Common myeloid progenitor, CD34-positive (primary cell): ENCODE measurements around the gene JAKMIP1.

ENCODE experiments used
- CTCF ChIA-PET: fragments of 350-600 bp; sonication (Branson Sonifier 250); formaldehyde crosslinking; loops from one replicate; lab custom pipeline; 2021; ENCODE audit warnings: antibody characterized with exemption; lab: Charles Lee
- POLR2A ChIA-PET: fragments of 350-600 bp; sonication (Branson Sonifier 250); formaldehyde crosslinking; loops from one replicate; lab custom pipeline; 2021; ENCODE audit warnings: antibody characterized with exemption; lab: Charles Lee
- DNase-seq, 3 donors: peaks; one replicate each; pipeline versions ENCODE4 v3.0.0 to v3.0.0-alpha.2; 2013
- H3K27ac ChIP-seq, 2 experiments: 1 replicate in 1 of 2; 2 replicates in 1 of 2; pipeline ENCODE4 v1.7.0; 2013; ENCODE audit warnings: inconsistent platforms in 2 of 2, low read length in 2 of 2, mild to moderate bottlenecking in 2 of 2, low read depth in 1 of 2, moderate library complexity in 1 of 2; ENCODE audit not compliant: severe bottlenecking in 2 of 2, insufficient read depth in 1 of 2, poor library complexity in 1 of 2
- H3K27me3 ChIP-seq, 5 experiments: replicated peaks in 2 of 5; 1 replicate in 3 of 5; 2 replicates in 2 of 5; pipeline versions ENCODE4 v1.6.1 to v1.7.0; 2013; ENCODE audit warnings: low read length in 4 of 5, mild to moderate bottlenecking in 2 of 5, moderate library complexity in 2 of 5, inconsistent platforms in 1 of 5; ENCODE audit not compliant: insufficient read depth in 5 of 5, control insufficient read depth in 4 of 5
- H3K36me3 ChIP-seq, 4 experiments: 1 replicate in 2 of 4; 2 replicates in 2 of 4; pipeline versions ENCODE4 v1.6.1 to v1.7.0; 2013; ENCODE audit warnings: low read length in 3 of 4, control low read depth in 1 of 4, mild to moderate bottlenecking in 1 of 4; ENCODE audit not compliant: control insufficient read depth in 4 of 4, insufficient read depth in 4 of 4
- H3K4me1 ChIP-seq, 4 experiments: 1 replicate in 3 of 4; 2 replicates in 1 of 4; pipeline versions ENCODE4 v1.6.1 to v1.7.1; 2013; ENCODE audit warnings: low read length in 3 of 4, mild to moderate bottlenecking in 3 of 4, control low read depth in 1 of 4, inconsistent platforms in 1 of 4, moderate library complexity in 1 of 4; ENCODE audit not compliant: control insufficient read depth in 4 of 4, insufficient read depth in 4 of 4; ENCODE audit errors: control extremely low read depth in 1 of 4
- H3K4me3 ChIP-seq, 7 experiments: 1 replicate in 4 of 7; 2 replicates in 3 of 7; pipeline versions ENCODE4 v1.5.1 to v1.7.0; 2013; ENCODE audit warnings: mild to moderate bottlenecking in 7 of 7, low read length in 6 of 7, moderate library complexity in 6 of 7, inconsistent platforms in 2 of 7, low read depth in 2 of 7, control low read depth in 1 of 7; ENCODE audit not compliant: insufficient read depth in 4 of 7, control insufficient read depth in 1 of 7; ENCODE audit errors: extremely low read depth in 1 of 7
- H3K9me3 ChIP-seq, 5 experiments: 1 replicate in 4 of 5; 2 replicates in 1 of 5; pipeline versions ENCODE4 v1.6.1 to v1.7.1; 2013; ENCODE audit warnings: low read length in 4 of 5, mild to moderate bottlenecking in 2 of 5, inconsistent platforms in 1 of 5, low read depth in 1 of 5, moderate library complexity in 1 of 5; ENCODE audit not compliant: control insufficient read depth in 4 of 5, insufficient read depth in 2 of 5; ENCODE audit errors: control extremely low read depth in 1 of 5
- WGBS: methylation state at CpG from one replicate; pipeline ENCODE4 v1.1.5; 2013; ENCODE audit not compliant: insufficient coverage; 5-methylcytosine and 5-hydroxymethylcytosine counted together

JAKMIP1 gene

DNA sequence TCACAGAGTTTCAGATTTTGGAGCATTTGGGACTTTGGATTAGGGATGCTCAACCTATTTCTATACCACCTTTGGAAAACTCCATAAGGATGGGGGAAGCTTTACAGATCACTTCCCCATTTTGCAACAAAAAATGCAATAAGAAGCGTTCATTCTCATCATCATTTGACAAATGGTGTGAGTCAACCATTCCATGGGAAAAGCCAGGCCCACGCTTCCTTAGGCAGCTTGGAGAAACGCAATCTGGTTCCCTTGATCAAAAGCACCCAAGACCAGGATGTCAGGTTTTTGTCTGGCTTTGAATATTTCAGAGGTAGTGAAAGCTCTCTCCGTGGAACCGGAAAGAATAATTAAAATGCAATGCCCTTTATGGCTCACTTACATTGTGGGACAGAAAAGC is 102.8 kb downstream of the JAKMIP1 start:
- Histone ChIP-seq H3K4me1 (peaks cover 0 to 16% (median 2%) of the 10 kb centered on the region in 4 experiments), H3K27me3 (peaks cover 0 to 5% (median 3%) of the 10 kb centered on the region in 5 experiments), H3K9me3 (no peaks in the 10 kb centered on the region), H3K36me3 (no peaks in the 10 kb centered on the region), H3K27ac (no peak overlapping the region), H3K4me3 (no peak overlapping the region)
- DNase-seq: no peak
- POLR2A ChIA-PET: no interaction called here
- CTCF ChIA-PET: no interaction called here
- 90% methylated on average over 4 of the region's 5 CpGs for WGBS

DNA sequence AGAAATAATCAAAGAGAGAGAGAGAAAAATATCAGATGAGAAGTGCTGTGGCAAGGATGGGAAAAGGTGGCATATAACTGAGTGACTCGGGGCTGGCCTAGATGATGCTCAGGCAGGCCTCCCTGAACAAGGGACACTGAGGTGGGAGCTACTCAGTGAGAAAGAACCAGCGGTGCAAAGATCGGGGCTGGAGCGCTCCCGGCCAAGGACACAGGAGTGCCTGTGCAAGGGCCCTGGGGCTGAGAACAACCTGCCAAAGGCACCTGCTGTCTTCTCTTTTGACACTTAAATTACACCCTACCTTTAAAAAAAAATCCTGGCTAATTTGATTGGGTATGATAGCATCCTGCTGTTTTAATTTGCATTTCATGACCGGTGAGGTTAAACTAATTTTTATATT is 104.5 kb downstream of the JAKMIP1 start:
- ChIA-PET CTCF (interaction anchor here (1.4 kb wide), 1 partner anchor 22 kb away, joined by 3 read pairs; no protein-coding TSS in a partner anchor), POLR2A (no interaction called here)
- no peak for DNase-seq

DNA sequence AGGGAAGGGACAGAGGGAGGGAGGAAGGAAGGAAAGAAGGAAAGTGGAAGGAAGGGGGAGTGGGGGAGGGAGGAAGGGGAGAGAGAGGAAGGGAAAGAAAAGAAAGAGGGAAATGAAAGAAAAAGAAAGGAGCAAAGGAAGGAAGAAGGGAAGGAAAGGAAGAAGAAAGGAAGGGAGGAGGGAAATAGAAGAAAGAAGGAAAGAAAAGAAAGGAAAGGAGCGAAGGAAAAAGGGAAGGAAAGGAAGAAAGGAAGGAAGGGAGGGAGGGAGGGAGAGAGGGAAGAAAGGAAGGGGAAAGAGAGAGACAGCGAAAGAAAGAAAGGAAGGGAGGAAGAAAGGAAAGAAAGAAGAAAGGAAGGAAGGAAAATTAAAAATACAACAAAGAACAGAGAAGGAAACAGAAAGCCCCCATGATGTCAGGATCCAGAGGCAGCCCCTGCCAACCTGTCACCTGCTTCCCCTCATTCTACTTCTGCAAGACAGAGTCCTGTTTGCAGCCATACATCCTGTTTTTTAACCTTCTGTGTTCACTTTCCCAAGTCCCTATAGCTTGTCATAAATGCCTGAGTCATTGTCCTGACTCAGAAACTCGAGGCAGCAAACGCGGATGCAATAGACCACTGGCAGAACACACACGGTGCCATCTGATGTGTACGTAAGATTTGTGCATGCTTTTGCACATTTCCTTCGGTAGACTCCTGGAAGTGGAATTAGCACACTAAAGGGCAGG is 105.2 kb downstream of the JAKMIP1 start:
- 5% methylated on average over 7 of the region's 8 CpGs for WGBS
- no peak overlapping the region for H3K4me3 ChIP-seq
- peak; percentile 86 to 98 (median 97) for DNase-seq
- H3K27me3 ChIP-seq: peaks cover 0 to 5% (median 0%) of the 10 kb centered on the region in 5 experiments
- no peak overlapping the region for H3K27ac ChIP-seq
- no peaks in the 10 kb centered on the region for H3K9me3 ChIP-seq
- CTCF ChIA-PET: interaction anchor here (1.4 kb wide), 1 partner anchor 21 kb away, joined by 3 read pairs; no protein-coding TSS in a partner anchor
- no peaks in the 10 kb centered on the region for H3K36me3 ChIP-seq
- H3K4me1 ChIP-seq: peaks cover 0 to 26% (median 4%) of the 10 kb centered on the region in 4 experiments
- POLR2A ChIA-PET: no interaction called here

More for the DNA sequence above, 104.5 kb downstream of the JAKMIP1 start:
- Histone ChIP-seq H3K27ac (no peak overlapping the region), H3K4me1 (peaks cover 0 to 26% (median 4%) of the 10 kb centered on the region in 4 experiments), H3K36me3 (no peaks in the 10 kb centered on the region), H3K27me3 (peaks cover 0 to 5% (median 0%) of the 10 kb centered on the region in 5 experiments), H3K9me3 (no peaks in the 10 kb centered on the region), H3K4me3 (no peak overlapping the region)
- WGBS: 92% methylated on average over 1 of the region's 6 CpGs

DNA sequence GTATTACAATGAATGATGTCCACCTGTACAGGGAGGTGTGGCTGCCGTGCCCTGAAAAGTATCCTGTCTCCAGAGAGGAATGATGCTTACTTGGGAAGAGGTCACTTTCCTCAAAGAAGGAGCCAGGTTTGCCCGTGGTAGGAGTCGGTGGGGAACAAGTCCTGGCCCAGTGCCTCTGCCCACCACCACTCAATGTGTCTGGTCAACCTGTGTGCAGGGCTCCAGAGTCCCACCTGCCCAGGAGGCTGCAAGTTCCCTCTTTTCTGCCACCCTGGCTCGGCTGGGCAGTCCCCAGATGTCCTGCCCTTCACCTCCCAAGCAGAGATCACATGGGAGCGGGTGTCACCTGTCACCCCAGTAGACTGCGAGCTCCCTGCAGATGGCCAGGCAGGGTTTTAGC is 106.7 kb downstream of the JAKMIP1 start:
- Histone ChIP-seq H3K27ac (no peak overlapping the region), H3K36me3 (no peaks in the 10 kb centered on the region), H3K4me1 (peaks cover 0 to 26% (median 4%) of the 10 kb centered on the region in 4 experiments), H3K9me3 (no peaks in the 10 kb centered on the region), H3K27me3 (peaks cover 0 to 2% (median 0%) of the 10 kb centered on the region in 5 experiments), H3K4me3 (no peak overlapping the region)
- CTCF ChIA-PET: no interaction called here
- DNase-seq: no peak
- 90% methylated on average over 6 of the region's 6 CpGs for WGBS
- POLR2A ChIA-PET: interaction anchor here (0.6 kb wide), 1 partner anchor 557 kb away, joined by 9 read pairs; no protein-coding TSS in a partner anchor

DNA sequence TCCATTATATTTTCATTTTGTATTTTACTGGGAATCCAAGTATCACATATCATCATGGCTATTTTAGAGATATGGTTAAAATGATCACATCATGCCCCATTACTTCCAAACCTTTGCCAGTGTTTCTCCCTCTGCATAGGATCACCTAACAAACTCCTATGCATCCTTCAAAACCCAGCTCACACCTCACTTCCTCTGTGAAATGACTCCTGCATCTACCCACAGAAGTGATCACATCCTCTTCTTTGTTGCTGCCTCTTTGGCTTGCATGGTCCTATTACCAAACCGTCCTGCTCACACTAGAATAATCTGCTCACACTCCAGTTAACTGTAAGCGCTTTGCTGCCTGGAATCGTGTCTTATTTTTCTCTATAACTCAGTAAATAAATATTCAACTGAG is 107.4 kb downstream of the JAKMIP1 start:
- WGBS: 85% methylated on average over 2 of the region's 3 CpGs
- H3K36me3 ChIP-seq: no peaks in the 10 kb centered on the region
- peaks cover 0 to 26% (median 4%) of the 10 kb centered on the region in 4 experiments for H3K4me1 ChIP-seq
- no peak overlapping the region for H3K4me3 ChIP-seq
- H3K9me3 ChIP-seq: no peaks in the 10 kb centered on the region
- POLR2A ChIA-PET: interaction anchor here (0.6 kb wide), 1 partner anchor 556 kb away, joined by 9 read pairs; no protein-coding TSS in a partner anchor
- DNase-seq: no peak
- no peak overlapping the region for H3K27ac ChIP-seq
- H3K27me3 ChIP-seq: peaks cover 0 to 5% (median 0%) of the 10 kb centered on the region in 5 experiments
- CTCF ChIA-PET: no interaction called here

DNA sequence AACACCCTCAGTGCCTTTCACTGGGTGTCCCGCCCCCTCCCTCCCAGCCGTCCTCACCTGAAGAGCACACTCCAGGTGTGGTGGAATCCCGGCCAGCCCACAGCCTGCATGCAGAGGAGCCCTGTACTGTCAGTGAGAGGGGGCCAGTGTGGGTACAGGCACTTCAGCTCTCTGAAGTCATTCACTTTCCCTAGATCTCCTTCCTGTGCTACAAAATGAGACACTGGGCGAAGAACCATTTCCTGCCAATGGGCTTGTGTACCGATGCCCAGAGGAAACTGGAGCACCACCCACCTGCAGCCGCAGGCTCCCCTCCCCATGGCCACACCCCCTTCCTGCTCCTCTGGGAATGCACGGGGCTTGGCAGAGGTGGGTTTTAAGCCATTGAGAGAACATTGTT is 108.2 kb downstream of the JAKMIP1 start:
- DNase-seq: no peak
- Histone ChIP-seq H3K4me3 (no peak overlapping the region), H3K27me3 (peaks cover 0 to 6% (median 0%) of the 10 kb centered on the region in 5 experiments), H3K9me3 (no peaks in the 10 kb centered on the region), H3K36me3 (no peaks in the 10 kb centered on the region), H3K4me1 (peaks cover 0 to 26% (median 4%) of the 10 kb centered on the region in 4 experiments), H3K27ac (no peak overlapping the region)
- 0% methylated on average over 2 of the region's 7 CpGs for WGBS
- POLR2A ChIA-PET: no interaction called here
- CTCF ChIA-PET: interaction anchor here (0.5 to 1.7 kb wide), 3 partner anchors 93 to 1794 kb away, joined by 3 to 7 read pairs (median 3); no protein-coding TSS in a partner anchor

DNA sequence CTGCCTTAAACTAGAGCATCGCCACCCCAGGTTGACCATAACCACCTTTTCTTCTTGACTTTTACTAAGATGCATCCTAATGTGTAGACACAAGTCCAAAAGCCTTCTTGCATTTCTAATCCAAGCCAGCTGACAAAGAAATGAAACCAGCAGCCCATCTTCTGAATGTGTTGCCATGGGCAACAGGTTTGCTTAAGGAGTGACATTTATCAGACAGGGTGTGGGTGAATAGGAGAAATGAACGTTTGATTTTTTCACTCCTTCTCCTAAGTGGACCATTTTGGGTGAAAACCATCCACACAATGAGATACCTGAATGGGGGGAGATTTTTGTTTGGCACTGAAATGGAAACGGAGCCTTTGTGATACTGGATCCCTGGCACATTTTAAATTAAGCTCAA is 109.4 kb downstream of the JAKMIP1 start:
- ChIA-PET CTCF (interaction anchor here (1.1 to 1.7 kb wide), 3 partner anchors 58 to 93 kb away, joined by 3 to 7 read pairs (median 4); no protein-coding TSS in a partner anchor), POLR2A (no interaction called here)
- Histone ChIP-seq H3K4me1 (peaks cover 0 to 26% (median 4%) of the 10 kb centered on the region in 4 experiments), H3K27me3 (peaks cover 0 to 6% (median 0%) of the 10 kb centered on the region in 5 experiments), H3K36me3 (no peaks in the 10 kb centered on the region), H3K9me3 (no peaks in the 10 kb centered on the region), H3K4me3 (no peak overlapping the region), H3K27ac (no peak overlapping the region)
- no peak for DNase-seq
- 85% methylated on average over 2 of the region's 3 CpGs for WGBS
